GM13977 (cell line): Measurements from ENCODE around the gene SHISAL1.

Experiments used
- DNase-seq: peaks from one replicate; pipeline ENCODE4 v3.0.0; 2012; ENCODE audit warnings: low spot score
- in situ Hi-C: fragments of 300-500 bp; cut with MboI; formaldehyde crosslinking; loops from one replicate; pipeline ENCODE4 v1.12.0; 2022; ENCODE audit warnings: low sequenced_read_pairs, low pct_unique_long_range_greater_than_20kb, mixed read lengths, inconsistent platforms; ENCODE audit not compliant: unreplicated experiment
- TF ChIP-seq, protein P1 (sequence below): IDR thresholded peaks from 2 replicates; pipeline ENCODE4 v1.5.1; 2012; ENCODE audit warnings: mild to moderate bottlenecking, control low read depth; ENCODE audit not compliant: insufficient read depth; ENCODE audit errors: extremely low read depth, missing control alignments

SHISAL1 gene

DNA sequence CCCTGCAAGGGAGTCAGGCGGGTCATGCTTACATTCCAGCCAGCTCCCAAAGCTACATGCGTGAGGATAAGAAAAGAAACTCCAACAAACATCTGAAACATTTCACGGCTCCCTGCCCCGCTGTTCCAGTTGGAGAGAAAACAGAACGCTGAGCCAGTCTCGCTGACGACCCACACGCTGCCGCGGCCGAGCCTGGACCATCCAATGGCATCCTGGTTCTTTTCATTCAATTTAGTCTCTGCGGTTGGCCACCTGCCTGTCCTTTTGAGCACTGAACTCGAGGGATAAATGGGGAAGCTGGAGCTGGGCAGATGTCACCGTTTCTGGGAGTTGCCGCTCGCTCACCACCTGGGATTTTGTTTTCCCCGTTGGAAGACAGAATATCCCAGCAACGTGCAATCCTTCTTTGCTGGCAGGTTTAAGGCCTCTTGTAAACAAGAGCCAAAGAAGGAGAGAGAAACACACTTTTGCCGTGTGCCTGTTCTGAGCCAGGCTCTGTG, 45.3 kb upstream of the SHISAL1 start:
- DNase-seq, result no peak
- in situ Hi-C loops, result no loop called here
- TF ChIP-seq, protein P1, sequence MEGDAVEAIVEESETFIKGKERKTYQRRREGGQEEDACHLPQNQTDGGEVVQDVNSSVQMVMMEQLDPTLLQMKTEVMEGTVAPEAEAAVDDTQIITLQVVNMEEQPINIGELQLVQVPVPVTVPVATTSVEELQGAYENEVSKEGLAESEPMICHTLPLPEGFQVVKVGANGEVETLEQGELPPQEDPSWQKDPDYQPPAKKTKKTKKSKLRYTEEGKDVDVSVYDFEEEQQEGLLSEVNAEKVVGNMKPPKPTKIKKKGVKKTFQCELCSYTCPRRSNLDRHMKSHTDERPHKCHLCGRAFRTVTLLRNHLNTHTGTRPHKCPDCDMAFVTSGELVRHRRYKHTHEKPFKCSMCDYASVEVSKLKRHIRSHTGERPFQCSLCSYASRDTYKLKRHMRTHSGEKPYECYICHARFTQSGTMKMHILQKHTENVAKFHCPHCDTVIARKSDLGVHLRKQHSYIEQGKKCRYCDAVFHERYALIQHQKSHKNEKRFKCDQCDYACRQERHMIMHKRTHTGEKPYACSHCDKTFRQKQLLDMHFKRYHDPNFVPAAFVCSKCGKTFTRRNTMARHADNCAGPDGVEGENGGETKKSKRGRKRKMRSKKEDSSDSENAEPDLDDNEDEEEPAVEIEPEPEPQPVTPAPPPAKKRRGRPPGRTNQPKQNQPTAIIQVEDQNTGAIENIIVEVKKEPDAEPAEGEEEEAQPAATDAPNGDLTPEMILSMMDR, result no peak

DNA sequence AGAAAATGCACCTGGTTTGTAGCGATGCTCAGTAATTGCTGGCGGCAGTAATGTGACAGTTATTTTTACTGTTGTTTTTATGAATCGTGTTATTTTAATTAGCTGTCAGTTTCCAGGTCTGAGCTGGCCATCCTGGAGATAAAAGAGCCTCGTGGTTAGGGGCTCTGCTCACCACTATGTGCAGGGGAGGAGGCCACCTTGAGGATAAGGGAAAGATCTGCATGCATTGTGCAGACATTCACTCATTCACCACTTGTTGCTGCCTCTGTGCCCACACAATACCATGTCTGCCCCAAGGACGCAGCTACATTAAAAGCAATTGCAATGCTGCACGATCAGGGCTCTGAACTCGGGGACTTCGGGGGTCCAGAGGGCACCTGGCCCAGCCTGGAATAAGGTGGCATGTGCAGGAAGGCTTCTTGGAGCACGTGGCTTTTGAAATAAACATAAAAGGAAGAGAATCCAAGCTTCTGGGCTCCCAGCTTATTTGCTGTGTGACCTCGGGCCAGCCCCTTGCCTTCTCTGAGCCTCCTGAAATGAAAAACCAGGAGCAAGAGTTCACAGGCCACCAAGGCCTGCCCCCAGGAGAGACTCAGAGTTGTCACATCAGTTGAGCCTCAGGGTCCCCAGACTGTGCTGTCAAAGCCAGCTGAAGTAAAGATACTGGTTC, 44.7 kb upstream of the SHISAL1 start:
- TF ChIP-seq, protein P1, result no peak
- DNase-seq, result no peak
- in situ Hi-C loops, result no loop called here

DNA sequence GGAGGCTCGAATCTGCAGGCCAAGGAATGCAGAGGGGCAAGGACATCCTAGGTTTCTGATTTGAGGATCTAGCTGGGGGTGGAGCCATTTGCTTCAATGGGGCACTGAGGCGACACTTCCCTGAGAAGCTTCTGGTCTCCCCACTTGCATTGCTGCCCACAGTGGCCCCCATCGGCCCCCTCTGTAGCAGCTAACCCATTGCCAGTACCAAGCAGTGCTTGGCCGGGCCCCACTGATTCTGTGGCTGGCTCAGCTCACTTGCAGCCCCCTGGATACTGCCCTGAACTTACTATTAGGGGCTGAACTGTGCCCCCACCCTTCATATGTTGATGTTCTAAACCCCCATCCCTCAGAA, 42.9 kb upstream of the SHISAL1 start:
- in situ Hi-C loops, result no loop called here
- DNase-seq, result no peak
- TF ChIP-seq, protein P1, result no peak

DNA sequence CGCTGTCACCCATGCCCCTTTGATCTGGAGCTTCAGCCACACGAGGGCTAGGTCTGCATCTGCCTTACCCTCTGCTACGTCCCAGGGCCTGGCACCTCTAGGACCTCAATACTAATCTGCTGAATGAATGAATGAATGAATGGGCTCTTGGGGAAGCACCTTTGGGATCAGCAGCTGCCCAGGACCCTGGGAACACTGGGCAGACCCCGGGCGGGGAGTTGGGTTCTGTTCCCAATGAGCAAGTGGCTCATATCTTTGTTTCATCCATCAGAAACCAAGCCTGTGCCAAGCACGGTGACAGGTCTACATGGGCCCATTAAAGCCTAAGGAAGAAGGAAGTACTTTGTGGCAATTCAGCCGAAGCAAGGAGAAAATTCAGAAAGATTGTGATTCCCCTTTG, 41.5 kb upstream of the SHISAL1 start:
- no peak for DNase-seq
- TF ChIP-seq, protein P1, result no peak
- in situ Hi-C loops, result no loop called here

DNA sequence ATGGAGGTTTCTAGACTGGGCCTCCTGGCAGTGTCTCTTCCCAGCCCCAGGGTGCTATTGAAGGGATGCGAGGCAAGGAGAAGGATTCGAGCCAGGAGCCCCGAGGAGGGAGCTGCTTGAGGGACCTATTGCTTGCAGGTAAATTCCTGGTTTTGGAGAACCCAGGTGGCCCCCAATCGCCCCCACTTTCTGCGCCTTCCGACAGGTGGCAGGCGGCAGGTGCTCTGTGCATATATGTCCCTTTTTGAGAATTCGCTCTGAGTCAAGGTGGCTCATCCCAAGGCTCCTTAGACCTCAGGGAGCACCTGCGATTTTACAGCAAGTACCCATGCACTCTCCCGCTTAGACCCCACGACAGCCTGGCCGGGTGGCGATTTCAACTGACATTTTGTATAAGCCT, 40.3 kb upstream of the SHISAL1 start:
- TF ChIP-seq, protein P1, result no peak
- DNase-seq, result no peak
- in situ Hi-C loops, result no loop called here

DNA sequence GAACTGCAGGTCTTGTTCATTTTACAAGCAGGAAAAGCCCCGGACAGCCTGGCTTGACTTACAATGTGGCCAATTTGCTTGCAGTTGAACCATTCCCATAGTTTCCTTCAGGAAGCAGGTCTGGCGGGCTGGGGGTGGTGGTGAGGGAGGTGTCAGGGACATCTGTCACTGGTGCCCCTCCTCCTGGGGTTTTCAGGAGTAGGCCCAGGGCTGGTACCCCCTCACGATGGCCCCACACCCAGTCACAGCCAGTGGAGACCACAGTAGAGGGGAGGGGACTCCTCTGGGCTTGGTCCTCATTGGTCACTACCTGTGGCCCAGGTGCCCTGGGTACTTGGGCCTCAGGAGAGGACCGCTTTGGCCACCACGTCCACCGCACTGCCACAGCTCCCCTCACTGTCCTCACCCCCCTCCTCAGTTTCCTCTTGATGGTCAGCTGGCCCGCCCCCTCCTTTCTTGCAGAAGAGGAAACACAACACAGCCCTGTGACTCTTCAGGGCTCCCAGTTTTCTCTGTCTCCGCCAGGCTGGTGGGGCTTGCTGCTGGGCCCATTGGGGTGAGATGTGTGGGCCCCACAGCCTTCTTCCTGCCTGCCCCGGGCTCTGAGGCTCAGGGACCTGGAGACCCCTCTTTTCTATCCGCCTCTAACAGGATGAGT, 39.8 kb upstream of the SHISAL1 start:
- DNase-seq, result no peak
- in situ Hi-C loops, result no loop called here
- TF ChIP-seq, protein P1, result no peak
